ENCODE measurements around the gene TESK2.
"Not testable (repeated sequence)": the region's sequence is repeated elsewhere in the genome, so short reads cannot be mapped to it uniquely, and the experiment has no call there.

Gene TESK2

GRCh38 chr1:45383191-45383590 lies 107.8 kb downstream of the TESK2 start:
- DNase-seq (ENCODE audit: insufficient read length, low spot score) = no peak
- no peak for FAIRE-seq

DNA sequence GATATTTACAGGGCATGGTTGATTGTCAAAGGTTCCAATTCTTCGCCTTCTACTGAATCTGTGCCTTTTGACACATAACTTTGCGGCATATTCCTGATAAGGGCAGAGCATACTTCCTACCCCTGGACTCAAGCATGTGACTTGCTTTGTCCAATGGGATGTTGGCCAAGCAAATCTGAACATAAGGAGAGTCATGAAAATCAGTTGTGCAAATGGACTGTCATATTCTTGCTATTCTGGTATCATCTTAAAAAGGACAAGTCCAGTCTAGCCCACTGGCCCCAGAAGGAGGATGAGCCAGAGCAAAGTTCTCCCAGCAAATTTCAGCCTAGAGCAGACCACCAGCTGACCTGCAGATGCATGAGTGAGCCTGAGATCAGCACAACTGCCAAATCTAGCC lies 109.7 kb downstream of the TESK2 start:
- FAIRE-seq (no peak), DNase-seq (ENCODE audit: insufficient read length, low spot score) (no peak)

DNA sequence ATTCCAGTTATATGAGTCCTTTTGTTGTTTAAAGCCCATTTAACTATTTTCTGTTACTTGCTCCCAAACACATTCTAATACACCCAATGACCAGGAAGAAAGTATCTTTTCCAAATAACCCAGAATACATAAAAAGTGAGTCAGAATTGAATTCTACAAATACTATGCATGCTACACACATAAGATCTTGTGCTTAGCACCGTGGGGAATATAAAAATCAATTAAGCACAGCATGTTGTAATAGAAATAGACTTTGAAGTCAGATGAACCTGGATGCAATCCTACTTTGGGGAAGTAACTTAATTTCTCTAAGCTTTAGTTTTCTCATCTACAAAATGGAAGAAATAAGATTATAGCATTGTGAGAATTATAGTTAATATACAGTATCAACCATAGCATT lies 110.2 kb downstream of the TESK2 start:
- FAIRE-seq (no peak), DNase-seq (ENCODE audit: insufficient read length, low spot score) (no peak)

DNA sequence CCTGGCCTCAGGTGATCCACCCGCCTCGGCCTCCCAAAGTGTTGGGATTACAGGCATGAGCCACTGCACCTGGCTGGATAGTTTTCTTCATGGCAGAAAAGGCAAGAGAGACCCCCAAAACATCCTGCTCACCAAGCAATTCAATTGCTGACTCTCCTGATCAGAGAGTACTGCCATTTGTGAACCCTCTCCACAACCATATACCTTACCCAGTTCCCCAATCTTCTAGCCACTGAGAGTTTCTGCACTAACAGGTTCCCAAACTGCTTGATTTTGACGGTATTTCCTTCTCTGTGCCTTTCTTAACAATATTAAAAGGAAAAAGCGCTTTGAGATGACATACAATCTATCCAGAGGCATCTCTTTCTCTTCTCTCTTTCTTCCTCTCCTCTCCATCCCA lies 110.8 kb downstream of the TESK2 start:
- DNase-seq (ENCODE audit: insufficient read length, low spot score) (no peak), FAIRE-seq (no peak)

GRCh38 chr1:45379524-45379923 lies 111.4 kb downstream of the TESK2 start:
- FAIRE-seq (no peak), DNase-seq (ENCODE audit: insufficient read length, low spot score) (no peak)

DNA sequence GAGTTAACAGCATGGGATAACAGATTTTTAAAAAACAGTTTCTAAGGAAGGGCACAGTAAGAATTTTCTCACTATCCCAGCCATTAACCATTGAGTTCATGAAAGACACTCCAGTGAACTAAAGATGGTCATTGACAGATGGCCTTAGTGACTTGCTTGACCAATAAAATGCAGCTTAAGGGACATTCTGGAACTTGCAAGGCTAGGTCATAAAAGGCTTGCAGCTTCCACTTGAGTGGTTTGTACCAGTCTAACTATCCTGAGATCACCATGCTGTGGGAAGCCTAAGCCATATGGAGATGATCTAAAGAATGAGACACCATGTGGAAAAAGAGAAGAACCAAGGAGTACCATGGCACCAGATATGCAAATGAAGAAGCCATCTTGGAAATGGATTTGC lies 112.8 kb downstream of the TESK2 start:
- DNase-seq (ENCODE audit: insufficient read length, low spot score) = no peak
- no peak for FAIRE-seq

DNA sequence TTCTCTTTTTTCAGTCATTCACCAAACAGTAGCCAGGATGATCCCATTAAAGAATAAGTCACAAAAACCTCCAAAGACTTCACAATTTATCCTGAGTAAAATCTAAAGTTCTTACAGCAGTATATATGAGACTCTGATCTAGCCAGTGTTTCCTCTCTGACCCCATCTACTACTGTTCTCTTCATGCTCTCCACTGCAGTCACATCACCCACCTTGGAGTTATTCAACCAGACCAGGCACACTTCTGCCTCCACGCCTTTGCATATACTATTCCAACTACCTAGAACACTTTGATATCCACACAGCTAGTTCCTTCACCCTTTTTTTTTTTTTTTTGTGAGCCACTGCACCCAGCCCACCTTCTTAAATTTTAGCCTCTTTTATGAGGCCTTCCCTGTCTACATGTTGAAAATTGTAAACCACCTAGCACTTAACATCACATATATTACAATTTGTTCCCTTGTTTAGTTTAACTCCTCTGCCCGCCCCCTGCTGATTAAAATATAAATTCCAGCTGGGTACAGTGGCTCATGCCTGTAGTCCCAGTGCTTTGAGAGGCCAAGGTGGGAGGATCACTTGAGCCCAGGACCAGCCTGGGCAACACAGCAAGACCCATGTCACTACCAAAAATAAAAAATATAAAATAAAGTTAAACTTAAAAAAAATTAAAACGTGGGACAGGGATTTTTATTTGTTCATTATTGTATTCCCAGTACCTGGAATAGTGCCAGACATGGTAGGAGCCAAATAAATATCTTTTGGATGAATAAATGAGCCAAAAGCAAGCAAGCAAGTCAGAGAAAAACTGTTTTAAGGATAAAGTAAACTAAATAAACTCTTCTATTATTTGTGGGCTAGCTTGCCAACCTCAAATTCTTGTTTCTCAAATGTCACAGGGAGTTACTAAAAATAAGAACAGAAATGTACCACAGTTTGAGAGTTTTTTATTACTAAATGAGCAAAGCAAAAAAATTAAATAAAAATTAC lies 115.6 kb downstream of the TESK2 start:
- DNase-seq (ENCODE audit: insufficient read length, low spot score) (no peak), FAIRE-seq (peak; percentile 78)

DNA sequence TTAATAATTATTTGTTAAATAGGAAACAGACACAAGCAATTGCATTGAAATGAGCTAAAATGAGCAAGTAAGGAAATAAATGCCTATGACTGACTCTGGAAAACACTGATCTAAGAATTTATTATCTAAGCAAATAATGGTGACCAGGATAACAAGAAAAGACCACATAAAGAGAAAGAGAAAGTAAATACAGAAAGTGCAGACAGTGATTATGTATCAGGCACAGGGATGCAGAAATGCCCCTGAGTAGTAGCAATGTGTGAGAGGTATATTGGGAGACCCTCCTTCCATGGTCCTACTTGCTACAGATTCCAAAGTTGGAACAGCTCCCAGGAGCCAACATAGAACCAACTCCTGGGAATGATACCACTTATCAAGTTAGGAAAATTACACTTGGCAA lies 117.4 kb downstream of the TESK2 start:
- DNase-seq (ENCODE audit: insufficient read length, low spot score) = no peak
- FAIRE-seq = peak; percentile 69

GRCh38 chr1:45370575-45370974 lies 120.4 kb downstream of the TESK2 start:
- DNase-seq (ENCODE audit: insufficient read length, low spot score) (no peak), FAIRE-seq (peak; percentile 85)

DNA sequence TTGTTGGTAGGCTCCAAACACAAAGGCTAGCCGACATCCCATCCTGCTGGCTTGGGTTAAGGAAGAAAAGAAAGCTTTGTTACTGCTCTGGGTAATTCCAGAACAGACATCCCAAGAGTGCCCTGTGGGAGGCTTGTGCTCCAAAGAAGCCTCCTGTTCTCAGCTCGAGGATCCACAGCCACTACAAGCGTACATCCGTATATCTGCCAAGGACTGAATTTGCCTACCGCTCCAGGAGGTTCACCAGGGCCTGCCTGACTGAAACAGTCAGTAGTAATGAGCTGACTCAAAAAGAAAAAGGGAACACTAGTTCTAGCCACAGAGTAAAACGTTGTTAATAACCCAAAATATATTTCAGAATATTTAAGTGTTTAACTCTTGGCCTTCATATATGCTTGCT lies 125.9 kb downstream of the TESK2 start:
- peak; percentile 82 for FAIRE-seq
- DNase-seq (ENCODE audit: insufficient read length, low spot score) = no peak

- FAIRE-seq (no peak), DNase-seq (ENCODE audit: insufficient read length, low spot score) (no peak)
Observed at GRCh38 chr1:45364294-45364693, 126.7 kb downstream of the TESK2 start.

GRCh38 chr1:45360981-45361380 lies 130.0 kb downstream of the TESK2 start:
- not testable (repeated sequence) for DNase-seq (ENCODE audit: insufficient read length, low spot score); FAIRE-seq

GRCh38 chr1:45359882-45360513 lies 131.0 kb downstream of the TESK2 start:
- DNase-seq (ENCODE audit: insufficient read length, low spot score) = no peak
- FAIRE-seq = peak; percentile 85

GRCh38 chr1:45356186-45356585 lies 134.8 kb downstream of the TESK2 start:
- FAIRE-seq = no peak
- DNase-seq (ENCODE audit: insufficient read length, low spot score) = no peak

DNA sequence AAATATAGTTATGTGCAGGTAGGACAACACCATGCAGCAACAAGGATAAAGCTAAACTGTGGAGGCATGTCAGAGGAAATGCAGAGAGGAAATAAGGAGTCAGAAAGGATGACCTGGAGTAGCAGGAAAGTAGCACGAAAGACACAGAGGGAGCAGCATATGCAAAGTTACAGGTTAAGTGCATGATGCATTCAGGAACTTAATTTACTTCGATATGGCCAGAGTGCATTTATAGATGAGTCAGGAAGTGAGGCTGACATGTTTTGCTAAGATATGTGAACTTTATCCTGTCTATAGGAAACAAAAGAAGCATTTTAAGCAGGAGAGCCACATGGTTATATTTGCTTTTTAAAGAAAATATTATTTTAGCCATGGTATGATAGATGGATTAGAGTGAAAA lies 135.3 kb downstream of the TESK2 start:
- DNase-seq (ENCODE audit: insufficient read length, low spot score) = no peak
- no peak for FAIRE-seq

DNA sequence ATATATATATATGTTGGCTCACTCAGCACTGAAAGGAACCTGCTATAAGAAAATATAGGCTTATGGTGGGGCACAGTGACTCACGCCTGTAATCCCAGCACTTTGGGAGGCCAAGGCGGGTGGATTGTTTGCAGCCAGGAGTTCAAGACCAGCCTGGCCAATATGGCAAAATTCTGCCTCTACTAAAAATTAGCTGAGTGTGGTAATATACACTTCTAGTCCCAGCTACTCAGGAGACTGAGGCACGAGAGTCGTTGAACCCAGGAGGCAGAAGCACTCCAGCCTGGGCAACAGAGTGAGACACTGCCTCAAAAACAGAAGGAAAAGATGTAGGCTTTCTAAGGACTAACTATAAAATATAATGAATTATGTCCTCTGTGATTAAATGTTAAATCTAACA lies 136.1 kb downstream of the TESK2 start:
- DNase-seq (ENCODE audit: insufficient read length, low spot score) = no peak
- no peak for FAIRE-seq

DNA sequence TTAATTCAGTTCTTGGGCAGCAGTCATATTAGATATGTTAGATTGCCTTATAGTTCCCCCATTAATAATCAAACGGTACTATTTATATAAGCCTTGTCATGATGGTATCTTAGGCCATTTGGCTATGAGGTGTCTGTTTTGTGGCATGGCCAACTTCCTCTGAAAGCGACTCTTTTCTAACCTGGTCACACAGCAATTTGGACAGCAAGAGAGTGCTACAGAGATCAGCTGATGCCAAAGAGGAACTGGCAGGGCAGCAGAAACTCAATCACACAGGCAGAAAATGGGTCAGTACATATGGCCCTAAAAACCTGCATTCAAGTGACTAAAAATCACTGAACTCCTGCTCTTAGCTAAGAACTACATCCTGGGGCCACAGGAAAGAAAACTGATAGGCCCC lies 137.3 kb downstream of the TESK2 start:
- no peak for FAIRE-seq
- DNase-seq (ENCODE audit: insufficient read length, low spot score) = no peak

DNA sequence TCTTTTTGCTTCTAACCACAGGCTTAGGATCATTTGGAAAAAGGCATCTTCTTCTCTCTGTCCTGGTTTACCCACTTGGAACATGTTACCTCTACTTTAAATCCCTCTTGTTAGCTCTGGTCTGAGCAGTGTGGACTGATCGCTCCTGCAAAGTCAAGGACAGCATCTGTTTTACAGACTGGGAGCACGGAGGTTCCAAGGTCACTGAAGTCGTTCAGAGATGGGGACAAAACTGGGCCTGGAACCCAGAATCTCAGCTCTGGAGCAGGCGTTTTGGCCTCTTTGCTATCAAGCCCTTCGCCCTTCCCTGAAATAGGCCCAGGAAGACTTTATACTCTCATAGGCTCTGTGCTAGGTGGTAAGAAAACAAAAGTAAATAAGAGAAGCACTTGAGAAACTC lies 139.5 kb downstream of the TESK2 start:
- FAIRE-seq = no peak
- no peak for DNase-seq (ENCODE audit: insufficient read length, low spot score)

- DNase-seq (ENCODE audit: insufficient read length, low spot score) (no peak), FAIRE-seq (no peak)
Observed at GRCh38 chr1:45348966-45349677, 141.8 kb downstream of the TESK2 start.

DNA sequence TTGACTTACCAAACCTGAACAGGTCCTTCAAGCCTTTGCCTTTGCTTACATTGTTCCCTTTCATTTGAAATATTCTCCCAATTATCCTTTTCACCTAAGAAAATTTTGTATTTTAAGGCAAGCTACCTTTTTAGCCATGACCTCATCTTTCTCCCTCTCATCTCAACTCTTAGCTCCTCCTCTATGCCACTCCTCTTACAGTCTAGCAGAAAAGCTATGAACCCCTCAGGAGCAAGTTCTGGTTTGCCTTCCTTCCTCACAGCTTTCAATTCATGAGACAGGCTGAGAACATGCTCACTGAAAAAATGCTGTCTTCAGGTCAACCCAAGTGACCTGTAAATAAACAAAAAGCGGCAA lies 142.4 kb downstream of the TESK2 start:
- DNase-seq (ENCODE audit: insufficient read length, low spot score) = no peak
- FAIRE-seq = no peak

GRCh38 chr1:45348020-45348419 lies 142.9 kb downstream of the TESK2 start:
- DNase-seq (ENCODE audit: insufficient read length, low spot score) = no peak
- FAIRE-seq = no peak

- no peak for FAIRE-seq
- no peak for DNase-seq (ENCODE audit: insufficient read length, low spot score)
Observed at GRCh38 chr1:45346473-45346872, 144.5 kb downstream of the TESK2 start.

Measured in GM19239 (cell line).